ENCODE results near the gene BEND6. TPM values are rescaled to one million over a fixed set of nuclear protein-coding genes. Genes with fewer than 3 reads are reported as not detected.

The BEND6 gene
- total RNA-seq, 1 donor from 2014 or later: not detected

Other genes starting within 250 kb of the BEND6 start
- 4.9 TPM for gene KIAA1586, start 91.6 kb downstream of the BEND6 start, total RNA-seq
- gene ZNF451, start 135.1 kb downstream of the BEND6 start, total RNA-seq: 19.3 TPM
- 2.5 TPM for gene BAG2, start 217.2 kb downstream of the BEND6 start, total RNA-seq

Data from left lobe of liver (tissue), 1 donor.